Hematopoietic multipotent progenitor cell treated with erythropoietin and hydrocortisone succinate and interleukin-3 and kit ligand, for 4 days (in vitro differentiated cells): ENCODE measurements around the gene WWTR1.

Source experiments
- DNase-seq: peaks from one replicate; pipeline ENCODE4 v3.0.0-alpha.2; 2015

WWTR1 gene

GRCh38 chr3:149590691-149591441 is 67.0 kb downstream of the WWTR1 start:
- no peak for DNase-seq

DNA sequence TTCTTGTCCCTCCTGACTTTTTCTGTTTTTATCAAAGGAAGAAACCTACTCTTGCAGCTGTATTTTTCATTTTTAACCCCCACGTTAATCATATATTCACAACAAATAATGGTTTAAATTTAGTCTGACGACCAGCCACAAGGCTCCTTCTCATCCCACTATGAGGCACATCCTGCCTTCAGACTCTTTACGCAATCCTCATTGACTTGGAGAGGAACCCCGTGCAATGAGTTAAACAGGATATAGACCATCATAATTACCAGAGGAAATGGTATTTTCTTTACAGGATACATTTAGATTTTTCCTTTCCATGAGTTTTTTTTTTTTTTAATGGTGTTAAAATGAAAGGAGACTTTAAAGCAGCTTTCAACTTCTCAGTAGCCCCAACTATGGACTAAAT is 68.5 kb downstream of the WWTR1 start:
- DNase-seq, result peak; percentile 5

- DNase-seq, result no peak
These were observed 68.9 kb downstream of the WWTR1 start for GRCh38 chr3:149588909-149589308.

DNA sequence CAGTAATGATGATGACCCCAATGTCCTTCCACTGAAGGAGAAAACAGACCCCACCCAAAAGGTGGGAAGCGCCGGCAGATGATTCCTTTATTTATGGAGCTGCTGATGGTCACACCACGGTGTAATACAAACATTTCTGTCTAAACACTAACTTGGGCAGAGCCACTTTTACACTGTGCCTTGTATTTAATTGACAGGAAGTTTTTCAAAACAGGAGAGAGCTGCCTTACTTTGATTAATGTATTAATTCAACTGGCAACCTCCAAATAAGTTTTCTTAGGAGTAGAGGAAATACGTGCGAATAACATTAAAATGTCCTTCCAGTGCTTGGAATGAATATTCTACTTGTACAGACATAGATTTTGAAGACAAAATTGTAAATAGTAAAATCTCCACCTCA is 70.4 kb downstream of the WWTR1 start:
- no peak for DNase-seq

DNA sequence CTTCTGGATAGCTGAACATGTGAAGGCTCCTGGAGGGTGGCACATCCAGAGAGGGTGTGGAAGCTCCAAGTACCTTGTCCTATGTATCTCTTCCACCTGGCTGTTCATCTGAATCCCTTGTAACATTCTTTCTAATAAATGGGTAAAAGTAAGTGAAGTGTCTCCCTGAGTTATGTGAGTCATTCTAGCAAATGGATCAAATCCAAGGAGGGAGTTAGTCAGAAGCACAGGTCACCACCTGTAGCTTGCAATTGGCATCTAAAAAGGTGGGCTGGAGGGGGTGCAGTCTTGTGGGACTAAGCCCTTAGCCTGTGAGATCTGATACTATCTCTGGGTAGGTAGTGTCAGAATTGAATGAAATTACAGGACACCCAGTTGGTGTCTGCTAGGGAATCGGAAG is 71.0 kb downstream of the WWTR1 start:
- no peak for DNase-seq

DNA sequence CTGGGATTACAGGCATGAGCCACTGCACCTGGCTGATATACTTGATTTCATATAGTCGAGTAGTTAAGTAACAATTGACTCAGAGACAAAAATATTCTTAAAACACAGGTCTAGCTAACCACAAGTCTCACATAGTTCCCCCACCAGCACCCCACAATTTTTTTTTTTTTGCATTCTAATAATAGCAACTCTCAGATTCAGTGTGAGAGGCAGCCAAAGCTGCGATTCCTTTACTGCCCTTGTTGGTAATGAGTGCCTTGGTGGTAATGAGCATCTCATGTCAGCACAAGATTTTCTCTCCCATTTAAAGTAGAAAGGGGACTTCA is 72.5 kb downstream of the WWTR1 start:
- no peak for DNase-seq

GRCh38 chr3:149583921-149584635 is 73.7 kb downstream of the WWTR1 start:
- no peak for DNase-seq

DNA sequence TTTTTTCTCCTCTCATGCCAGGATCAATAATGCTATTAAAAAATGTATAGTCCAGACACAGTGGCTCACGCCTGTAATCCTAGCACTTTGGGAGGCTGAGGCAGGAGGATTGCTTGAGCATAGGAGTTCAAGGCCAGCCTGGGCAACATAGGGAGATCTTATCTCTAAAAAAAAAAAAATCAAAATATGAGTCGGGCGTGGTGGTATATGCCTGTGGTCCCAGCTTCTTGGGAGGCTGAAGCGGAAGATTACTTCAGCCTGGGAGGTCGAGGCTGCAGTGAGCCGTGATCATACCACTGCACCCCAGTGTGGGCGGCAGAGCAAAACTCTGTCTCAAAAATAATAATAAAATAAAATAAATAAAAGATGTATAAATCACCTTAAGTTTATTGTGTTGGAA is 75.4 kb downstream of the WWTR1 start:
- DNase-seq, result no peak

GRCh38 chr3:149581681-149582370 is 76.0 kb downstream of the WWTR1 start:
- peak; percentile 8 for DNase-seq

DNA sequence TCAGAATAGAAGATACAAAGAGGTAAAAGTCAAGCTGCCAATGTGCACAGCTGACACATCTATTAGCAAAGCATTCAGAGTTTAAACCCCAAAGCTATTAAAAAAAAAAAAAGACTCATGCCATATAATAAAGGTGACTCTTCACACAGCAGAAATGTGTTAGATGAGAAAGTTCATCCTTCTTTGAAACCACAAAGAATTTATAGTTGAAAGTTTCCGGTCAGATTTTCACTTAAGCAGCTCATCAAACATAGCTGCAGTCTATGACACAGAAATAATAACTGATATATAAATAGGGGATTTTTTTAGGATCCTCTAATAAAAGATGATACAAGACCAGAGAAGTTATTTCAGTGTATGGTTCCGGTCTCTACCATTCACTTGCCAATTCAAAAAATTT is 76.6 kb downstream of the WWTR1 start:
- no peak for DNase-seq

- DNase-seq, result no peak
These were observed 77.8 kb downstream of the WWTR1 start for GRCh38 chr3:149579838-149580542.

GRCh38 chr3:149579161-149579560 is 78.7 kb downstream of the WWTR1 start:
- no peak for DNase-seq

DNA sequence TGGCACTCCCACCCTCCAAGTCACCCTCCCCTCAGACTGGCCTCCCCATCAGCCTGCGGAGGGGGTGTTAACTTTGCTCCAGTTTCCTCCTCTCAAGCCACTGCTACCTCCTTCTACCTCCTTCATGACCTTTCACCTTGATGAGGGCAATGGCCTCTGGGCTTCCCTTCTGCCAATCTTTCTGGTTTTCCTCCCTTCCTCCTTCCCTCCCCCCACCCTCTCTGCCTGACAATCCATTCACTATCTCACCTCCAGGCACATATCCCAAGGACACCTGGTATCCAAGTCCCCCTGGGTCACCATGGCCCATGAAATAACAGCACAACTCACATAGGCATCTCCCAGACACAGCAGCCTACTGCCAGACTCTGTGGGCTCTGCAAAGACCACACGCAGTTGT is 80.0 kb downstream of the WWTR1 start:
- DNase-seq, result no peak

GRCh38 chr3:149575961-149576564 is 81.8 kb downstream of the WWTR1 start:
- DNase-seq, result peak; percentile 20

GRCh38 chr3:149575213-149575960 is 82.4 kb downstream of the WWTR1 start:
- DNase-seq, result no peak

DNA sequence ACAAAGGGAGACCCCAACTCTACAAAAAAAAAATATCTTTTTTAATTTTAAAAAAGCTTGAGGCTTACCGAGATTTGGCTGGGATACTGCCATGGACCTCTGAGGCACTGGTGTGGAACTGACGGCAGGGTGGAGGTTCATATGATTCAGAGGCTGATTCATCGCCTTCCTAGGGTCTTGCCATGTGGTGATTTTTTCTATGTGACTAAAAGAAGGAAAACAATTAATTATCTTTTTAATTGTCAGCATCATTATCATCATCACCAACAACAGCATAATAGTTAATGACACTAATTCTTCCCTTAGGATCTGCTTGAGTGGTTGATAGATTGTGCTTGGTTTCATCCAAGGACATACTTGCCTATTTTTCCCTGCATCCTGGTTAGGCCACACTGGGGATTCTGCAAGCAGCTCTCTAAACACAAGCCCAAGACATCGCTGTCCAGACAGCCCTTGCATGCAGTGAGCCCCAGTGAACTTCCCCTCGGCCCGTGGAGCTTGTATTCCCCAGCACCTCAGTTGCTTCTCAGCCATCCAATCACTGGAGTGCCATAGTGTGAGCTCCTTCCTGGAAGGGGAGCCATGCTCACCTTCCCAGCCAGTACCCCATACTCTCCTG is 84.9 kb downstream of the WWTR1 start:
- no peak for DNase-seq

GRCh38 chr3:149571381-149571780 is 86.4 kb downstream of the WWTR1 start:
- DNase-seq, result no peak

GRCh38 chr3:149570016-149570415 is 87.8 kb downstream of the WWTR1 start:
- no peak for DNase-seq

- DNase-seq, result no peak
These were observed 90.4 kb downstream of the WWTR1 start for GRCh38 chr3:149567381-149567780.

DNA sequence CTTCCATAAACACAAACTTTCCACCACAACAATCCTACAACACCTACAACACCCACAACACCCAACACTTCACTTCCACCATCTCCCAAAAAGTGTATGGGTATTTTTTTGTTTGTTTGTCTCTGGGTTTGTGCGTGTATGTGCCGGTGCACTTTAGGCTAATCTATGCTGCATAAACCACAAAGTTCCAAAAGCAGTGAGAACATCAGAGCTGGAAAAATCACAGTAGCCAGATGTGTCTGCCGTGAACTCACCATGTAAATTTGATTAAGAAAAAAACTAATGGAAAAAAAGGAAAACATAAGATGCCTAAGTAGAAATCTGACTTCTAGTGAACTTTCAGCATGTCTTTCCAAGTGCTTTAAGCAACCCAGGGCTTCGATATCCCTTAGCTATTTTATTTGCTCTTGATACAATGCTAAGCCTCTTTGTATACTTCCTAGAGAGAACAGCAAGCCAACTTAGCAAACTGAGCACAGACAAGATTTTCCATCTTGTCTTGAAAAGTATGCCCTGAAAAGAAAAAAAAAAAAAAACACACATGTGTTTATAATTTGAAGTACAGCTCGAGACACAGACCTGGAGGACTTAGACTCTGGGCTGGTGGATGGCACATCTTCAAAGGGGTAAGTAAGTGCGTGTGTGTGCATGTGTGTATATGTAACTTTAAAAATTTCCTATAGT is 91.4 kb downstream of the WWTR1 start:
- DNase-seq, result no peak

DNA sequence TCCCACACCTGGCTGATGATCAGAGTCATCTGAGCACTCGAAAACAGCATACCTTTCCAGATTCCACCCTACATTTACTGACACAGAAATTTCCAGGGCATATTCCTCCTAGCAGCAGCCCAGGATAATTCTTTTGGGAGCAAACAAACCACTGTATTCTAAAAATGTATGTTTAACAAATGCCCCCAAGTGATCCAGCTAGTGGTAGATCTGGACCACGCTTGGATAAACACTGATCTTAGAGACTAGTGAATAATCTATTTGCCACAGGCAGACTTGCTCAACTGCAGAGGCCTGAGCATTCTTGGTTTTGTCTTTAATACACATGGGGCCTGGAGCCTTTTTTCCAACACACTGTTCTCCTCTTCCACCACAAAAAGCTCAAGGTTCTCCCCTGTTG is 93.7 kb downstream of the WWTR1 start:
- DNase-seq, result no peak
